HEK293 (cell line): Measurements from ENCODE around the gene SLC35F4.

Source experiments
- CTCF ChIA-PET: fragments of 350-600 bp; formaldehyde crosslinking; extraction: SDS; loops from one replicate; lab custom pipeline; 2021; ENCODE audit warnings: antibody characterized with exemption; lab: Yijun Ruan, JAX
- POLR2A ChIA-PET: fragments of 300-600 bp; formaldehyde crosslinking; extraction: SDS; loops from one replicate; lab custom pipeline; 2020; ENCODE audit warnings: antibody characterized with exemption, inconsistent platforms; lab: Yijun Ruan, JAX
- H3K27ac ChIP-seq: fragments of 200-500 bp; sonication (Bioruptor generic); 2 replicates; pipeline ENCODE4 v1.5.1; 2014; ENCODE audit warnings: low read depth, low read length, control low read depth, inconsistent platforms; ENCODE audit errors: extremely low read depth
- H3K36me3 ChIP-seq, 2 experiments: fragments of 200-500 bp in 1 of 2; sonication (Bioruptor generic) in 1 of 2; 1 replicate in 1 of 2; 2 replicates in 1 of 2; pipeline ENCODE4 v1.5.1; 2014 to 2017; ENCODE audit warnings: inconsistent platforms in 2 of 2, low read length in 2 of 2; ENCODE audit not compliant: control insufficient read depth in 2 of 2, insufficient read depth in 1 of 2
- H3K4me1 ChIP-seq: fragments of 200-500 bp; sonication (Bioruptor generic); 2 replicates; pipeline ENCODE4 v1.5.1; 2014; ENCODE audit warnings: mild to moderate bottlenecking, low read length, inconsistent platforms; ENCODE audit not compliant: control insufficient read depth, insufficient read depth
- H3K4me3 ChIP-seq: 2 replicates; pipeline ENCODE4 v1.5.1; 2011; ENCODE audit warnings: low read depth, mild to moderate bottlenecking, control low read depth, low read length, moderate library complexity
- H3K9me3 ChIP-seq: fragments of 200-500 bp; sonication (Bioruptor generic); 2 replicates; pipeline ENCODE4 v1.5.1; 2014; ENCODE audit warnings: low read depth, low read length, inconsistent platforms; ENCODE audit not compliant: control insufficient read depth, insufficient read depth
- BCL6B ChIP-seq: fragments of 450-650 bp; formaldehyde crosslinking; IDR thresholded peaks from 2 replicates; pipeline ENCODE4 v1.5.1; 2017; ENCODE audit warnings: missing biosample characterization, missing genetic modification characterization
- GLIS1 ChIP-seq: fragments of 450-650 bp; formaldehyde crosslinking; IDR thresholded peaks from 2 replicates; pipeline ENCODE4 v1.5.1; 2016; ENCODE audit warnings: missing biosample characterization, missing genetic modification characterization
- HIC1 ChIP-seq: fragments of 450-650 bp; formaldehyde crosslinking; IDR thresholded peaks from 2 replicates; pipeline ENCODE4 v1.5.1; 2016; ENCODE audit warnings: missing biosample characterization, missing genetic modification characterization
- KLF9 ChIP-seq: fragments of 450-650 bp; formaldehyde crosslinking; IDR thresholded peaks from 2 replicates; pipeline ENCODE4 v1.5.1; 2016; ENCODE audit warnings: missing biosample characterization, missing genetic modification characterization, low read depth
- MEIS1 ChIP-seq: sonication (generic); formaldehyde crosslinking; IDR thresholded peaks from 2 replicates; pipeline ENCODE4 v1.8.1; 2022; ENCODE audit warnings: missing genetic modification reagents, mild to moderate bottlenecking, borderline replicate concordance
- PATZ1 ChIP-seq: fragments of 450-650 bp; formaldehyde crosslinking; IDR thresholded peaks from 2 replicates; pipeline ENCODE4 v1.5.1; 2016; ENCODE audit warnings: missing biosample characterization, missing genetic modification characterization
- SALL2 ChIP-seq: fragments of 450-650 bp; formaldehyde crosslinking; IDR thresholded peaks from 2 replicates; pipeline ENCODE4 v1.5.0; 2017; ENCODE audit warnings: missing biosample characterization, mild to moderate bottlenecking, missing genetic modification characterization, borderline replicate concordance
- ZBTB11 ChIP-seq: fragments of 450-650 bp; formaldehyde crosslinking; conservative IDR thresholded peaks from 2 replicates; pipeline ENCODE4 v1.5.1; 2016; ENCODE audit warnings: low read depth, missing biosample characterization, missing genetic modification characterization
- ZNF132 ChIP-seq: fragments of 450-650 bp; formaldehyde crosslinking; IDR thresholded peaks from 2 replicates; pipeline ENCODE4 v1.5.1; 2017; ENCODE audit warnings: missing biosample characterization, missing genetic modification characterization, borderline replicate concordance
- ZNF335 ChIP-seq: fragments of 450-650 bp; formaldehyde crosslinking; conservative IDR thresholded peaks from 2 replicates; pipeline ENCODE4 v1.5.1; 2016; ENCODE audit warnings: missing biosample characterization, missing genetic modification characterization
- ZNF473 ChIP-seq: fragments of 450-650 bp; formaldehyde crosslinking; IDR thresholded peaks from 2 replicates; pipeline ENCODE4 v1.5.1; 2017; ENCODE audit warnings: missing biosample characterization, missing genetic modification characterization
- ZNF548 ChIP-seq: fragments of 450-650 bp; formaldehyde crosslinking; IDR thresholded peaks from 2 replicates; pipeline ENCODE4 v1.5.1; 2016; ENCODE audit warnings: missing biosample characterization, missing genetic modification characterization
- ZNF600 ChIP-seq: fragments of 450-650 bp; formaldehyde crosslinking; IDR thresholded peaks from 2 replicates; pipeline ENCODE4 v1.5.1; 2016; ENCODE audit warnings: missing biosample characterization, missing genetic modification characterization
- ZNF623 ChIP-seq: fragments of 450-650 bp; formaldehyde crosslinking; IDR thresholded peaks from 2 replicates; pipeline ENCODE4 v1.5.1; 2016; ENCODE audit warnings: missing biosample characterization, missing genetic modification characterization
- ZNF692 ChIP-seq: fragments of 450-650 bp; formaldehyde crosslinking; IDR thresholded peaks from 2 replicates; pipeline ENCODE4 v1.5.1; 2016; ENCODE audit warnings: missing biosample characterization, missing genetic modification characterization
- ZNF792 ChIP-seq: fragments of 450-650 bp; formaldehyde crosslinking; IDR thresholded peaks from 2 replicates; pipeline ENCODE4 v1.5.1; 2016; ENCODE audit warnings: missing biosample characterization, missing genetic modification characterization
- ZSCAN5A ChIP-seq: fragments of 450-650 bp; formaldehyde crosslinking; IDR thresholded peaks from 2 replicates; pipeline ENCODE4 v1.5.1; 2016; ENCODE audit warnings: missing biosample characterization, missing genetic modification characterization

SLC35F4 gene

GRCh38 chr14:57863471-57863870 lies 2.4 kb downstream of the SLC35F4 start:
- TF ChIP-seq ZSCAN5A (no peak), ZBTB11 (no peak), PATZ1 (no peak), BCL6B (tag by site-specific recombination) (no peak), MEIS1 (CRISPR knock-in tag) (no peak), ZNF132 (tag by site-specific recombination) (no peak), ZNF548 (no peak), ZNF600 (tag by site-specific recombination) (no peak), ZNF623 (tag by site-specific recombination) (no peak), ZNF792 (tag by site-specific recombination) (no peak), SALL2 (no peak), KLF9 (tag by site-specific recombination) (no peak), HIC1 (tag by site-specific recombination) (no peak), ZNF692 (tag by site-specific recombination) (no peak), ZNF473 (tag by site-specific recombination) (no peak), GLIS1 (tag by site-specific recombination) (no peak), ZNF335 (tag by site-specific recombination) (no peak)
- H3K9me3 ChIP-seq, result no peaks in the 10 kb centered on the region
- H3K4me3 ChIP-seq, result no peak overlapping the region
- no peaks in the 10 kb centered on the region for H3K36me3 ChIP-seq
- ChIA-PET POLR2A (no interaction called here), CTCF (interaction anchor here (1.4 kb wide), 1 partner anchor 22 kb away, joined by 3 read pairs; no protein-coding TSS in a partner anchor)
- H3K27ac ChIP-seq, result no peak overlapping the region
- no peaks in the 10 kb centered on the region; the same call in 1 of the 2 replicates for H3K4me1 ChIP-seq
